ENCODE measurements around the gene SCGB3A2. TPM values are rescaled to one million over a fixed set of nuclear protein-coding genes. Genes with fewer than 3 reads are reported as not detected.

The SCGB3A2 gene
- total RNA-seq, 4 donors from 2014 or later = not detected

- TF ChIP-seq CTCF (IDR thresholded peaks at IDR 0.05) (no peak), POLR2A (IDR thresholded peaks at IDR 0.05) (no peak)
- no peak overlapping the region for H3K4me3 ChIP-seq (ENCODE audit: low read depth, poor library complexity, severe bottlenecking)
- no peak for DNase-seq (ENCODE audit: low spot score in 2 of 2)
- intact Hi-C loops (cut with DNase I; ENCODE audit: low total_unique reads) = loop anchor here (10.0 kb wide), 1 partner anchor 212 kb away; no protein-coding TSS in a partner anchor
- WGBS, 2 donors = 91% methylated on average over 3 of the region's 3 CpGs
Measured at GRCh38 chr5:147836439-147836838, 42.1 kb upstream of the SCGB3A2 start.

- intact Hi-C loops (cut with DNase I; ENCODE audit: low total_unique reads) = no loop called here
- TF ChIP-seq CTCF (IDR thresholded peaks at IDR 0.05) (no peak), POLR2A (IDR thresholded peaks at IDR 0.05) (no peak)
- DNase-seq (ENCODE audit: low spot score in 2 of 2) = no peak
- H3K4me3 ChIP-seq (ENCODE audit: low read depth, poor library complexity, severe bottlenecking) = no peak overlapping the region
- 45 to 47% methylated on average over 2 of the region's 2 CpGs for WGBS, 2 donors
Measured at GRCh38 chr5:147842869-147843268, 35.6 kb upstream of the SCGB3A2 start.

GRCh38 chr5:147844846-147845245, 33.7 kb upstream of the SCGB3A2 start:
- DNase-seq (ENCODE audit: low spot score in 2 of 2) = no peak
- 36 to 52% methylated on average over 3 of the region's 3 CpGs for WGBS, 2 donors
- TF ChIP-seq POLR2A (IDR thresholded peaks at IDR 0.05) (no peak), CTCF (IDR thresholded peaks at IDR 0.05) (no peak)
- intact Hi-C loops (cut with DNase I; ENCODE audit: low total_unique reads) = no loop called here
- H3K4me3 ChIP-seq (ENCODE audit: low read depth, poor library complexity, severe bottlenecking) = no peak overlapping the region

GRCh38 chr5:147845618-147846017, 32.9 kb upstream of the SCGB3A2 start:
- DNase-seq (ENCODE audit: low spot score in 2 of 2) = no peak
- H3K4me3 ChIP-seq (ENCODE audit: low read depth, poor library complexity, severe bottlenecking) = no peak overlapping the region
- 78 to 95% methylated on average over 4 of the region's 4 CpGs for WGBS, 2 donors
- TF ChIP-seq CTCF (IDR thresholded peaks at IDR 0.05) = no peak
- no peak for TF ChIP-seq POLR2A (IDR thresholded peaks at IDR 0.05)
- intact Hi-C loops (cut with DNase I; ENCODE audit: low total_unique reads) = no loop called here

- no peak for TF ChIP-seq CTCF (IDR thresholded peaks at IDR 0.05)
- no peak for TF ChIP-seq POLR2A (IDR thresholded peaks at IDR 0.05)
Measured at GRCh38 chr5:147849226-147849625, 29.3 kb upstream of the SCGB3A2 start.

GRCh38 chr5:147851578-147851977, 26.9 kb upstream of the SCGB3A2 start:
- WGBS, 2 donors = 89 to 90% methylated on average over 3 of the region's 3 CpGs
- no peak for DNase-seq (ENCODE audit: low spot score in 2 of 2)
- TF ChIP-seq POLR2A (IDR thresholded peaks at IDR 0.05) (no peak), CTCF (IDR thresholded peaks at IDR 0.05) (no peak)
- no peak overlapping the region for H3K4me3 ChIP-seq (ENCODE audit: low read depth, poor library complexity, severe bottlenecking)
- intact Hi-C loops (cut with DNase I; ENCODE audit: low total_unique reads) = no loop called here

More at GRCh38 chr5:147849226-147849625, 29.3 kb upstream of the SCGB3A2 start:
- intact Hi-C loops (cut with DNase I; ENCODE audit: low total_unique reads) = no loop called here
- 42 to 61% methylated on average over 2 of the region's 2 CpGs for WGBS, 2 donors
- H3K4me3 ChIP-seq (ENCODE audit: low read depth, poor library complexity, severe bottlenecking) = no peak overlapping the region
- no peak for DNase-seq (ENCODE audit: low spot score in 2 of 2)
